Body of pancreas (tissue), 4 donors: ENCODE data around the gene COX6A2.

Experiments used
- POLR2A ChIP-seq, 3 donors: fragments of 450-650 bp; IDR thresholded peaks; one replicate each; pipeline ENCODE4 v1.6.1; 2016; ENCODE audit warnings: antibody characterized with exemption in 3 of 3, mild to moderate bottlenecking in 2 of 3
- TF ChIP-seq, protein P1 (sequence below), 7 experiments: fragments of 450-650 bp in 4 of 7; fragments of 200-600 bp in 3 of 7; sonication (generic) in 3 of 7; IDR thresholded peaks; one replicate each; pipeline ENCODE4 v1.5.1; 2016 to 2019; ENCODE audit warnings: antibody characterized with exemption in 7 of 7

- TF ChIP-seq POLR2A (IDR thresholded peaks at IDR 0.05) = no peak
- TF ChIP-seq, protein P1, sequence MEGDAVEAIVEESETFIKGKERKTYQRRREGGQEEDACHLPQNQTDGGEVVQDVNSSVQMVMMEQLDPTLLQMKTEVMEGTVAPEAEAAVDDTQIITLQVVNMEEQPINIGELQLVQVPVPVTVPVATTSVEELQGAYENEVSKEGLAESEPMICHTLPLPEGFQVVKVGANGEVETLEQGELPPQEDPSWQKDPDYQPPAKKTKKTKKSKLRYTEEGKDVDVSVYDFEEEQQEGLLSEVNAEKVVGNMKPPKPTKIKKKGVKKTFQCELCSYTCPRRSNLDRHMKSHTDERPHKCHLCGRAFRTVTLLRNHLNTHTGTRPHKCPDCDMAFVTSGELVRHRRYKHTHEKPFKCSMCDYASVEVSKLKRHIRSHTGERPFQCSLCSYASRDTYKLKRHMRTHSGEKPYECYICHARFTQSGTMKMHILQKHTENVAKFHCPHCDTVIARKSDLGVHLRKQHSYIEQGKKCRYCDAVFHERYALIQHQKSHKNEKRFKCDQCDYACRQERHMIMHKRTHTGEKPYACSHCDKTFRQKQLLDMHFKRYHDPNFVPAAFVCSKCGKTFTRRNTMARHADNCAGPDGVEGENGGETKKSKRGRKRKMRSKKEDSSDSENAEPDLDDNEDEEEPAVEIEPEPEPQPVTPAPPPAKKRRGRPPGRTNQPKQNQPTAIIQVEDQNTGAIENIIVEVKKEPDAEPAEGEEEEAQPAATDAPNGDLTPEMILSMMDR (IDR thresholded peaks at IDR 0.05) = no peak
These were observed 46.9 kb upstream of the COX6A2 start for GRCh38 chr16:31474773-31475738.
